ENCODE results near the gene SMIM38.

GRCh38 chr11:69169479-69169878 lies 13.7 kb downstream of the SMIM38 start:
- TF ChIP-seq CTCF (IDR thresholded peaks at IDR 0.05) (no peak), POLR2A (IDR thresholded peaks at IDR 0.05) (no peak), POLR2AphosphoS5 (IDR thresholded peaks at IDR 0.05; ENCODE audit: insufficient read depth in 1 of 2, low read depth in 1 of 2) (no peak)
